ENCODE results near the gene SATB1. TPM values are rescaled to one million over a fixed set of nuclear protein-coding genes. Genes with fewer than 3 reads are reported as not detected.

SATB1 gene
- total RNA-seq, 4 donors from 2014 or later: 17.3 to 82.1 (median 51.9) TPM

DNA sequence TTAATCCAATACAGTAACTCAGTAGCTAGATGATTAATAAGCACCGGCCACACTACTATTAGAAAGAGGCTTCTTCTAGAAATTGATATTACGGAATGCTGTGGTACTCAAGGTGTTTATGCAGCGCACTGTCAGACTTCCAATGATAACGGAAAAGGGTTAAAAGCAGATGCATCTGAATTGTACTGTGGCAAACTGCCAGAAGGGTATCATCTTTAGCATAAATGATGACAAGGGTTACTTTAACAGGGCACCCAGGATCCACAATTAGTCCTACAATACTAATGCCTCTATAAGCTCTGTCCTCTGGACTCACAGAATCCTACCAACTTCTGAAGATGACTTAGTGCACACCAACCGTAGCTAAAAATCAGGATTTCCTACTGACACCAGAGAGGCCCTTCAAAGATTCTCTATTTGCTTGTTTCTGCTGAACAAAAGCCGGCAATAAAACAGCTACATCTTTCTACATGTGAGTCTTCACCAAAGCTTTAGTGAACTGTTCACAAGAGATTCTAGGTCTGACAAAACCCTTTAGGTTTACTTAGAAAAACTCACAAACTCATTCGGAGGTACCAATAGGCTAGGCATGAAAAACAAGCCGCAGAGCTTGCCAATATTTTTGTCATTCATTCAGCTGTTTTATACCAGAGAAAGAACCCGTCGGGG lies 7.1 kb downstream of the SATB1 start:
- Histone ChIP-seq H3K9me3 (no peaks in the 10 kb centered on the region), H3K36me3 (no peaks in the 10 kb centered on the region), H3K4me1 (no peaks in the 10 kb centered on the region), H3K4me3 (no peak overlapping the region), H3K27me3 (no peaks in the 10 kb centered on the region), H3K27ac (no peak overlapping the region)
- no peak for TF ChIP-seq POLR2A (IDR thresholded peaks at IDR 0.05)
- TF ChIP-seq, protein P1, sequence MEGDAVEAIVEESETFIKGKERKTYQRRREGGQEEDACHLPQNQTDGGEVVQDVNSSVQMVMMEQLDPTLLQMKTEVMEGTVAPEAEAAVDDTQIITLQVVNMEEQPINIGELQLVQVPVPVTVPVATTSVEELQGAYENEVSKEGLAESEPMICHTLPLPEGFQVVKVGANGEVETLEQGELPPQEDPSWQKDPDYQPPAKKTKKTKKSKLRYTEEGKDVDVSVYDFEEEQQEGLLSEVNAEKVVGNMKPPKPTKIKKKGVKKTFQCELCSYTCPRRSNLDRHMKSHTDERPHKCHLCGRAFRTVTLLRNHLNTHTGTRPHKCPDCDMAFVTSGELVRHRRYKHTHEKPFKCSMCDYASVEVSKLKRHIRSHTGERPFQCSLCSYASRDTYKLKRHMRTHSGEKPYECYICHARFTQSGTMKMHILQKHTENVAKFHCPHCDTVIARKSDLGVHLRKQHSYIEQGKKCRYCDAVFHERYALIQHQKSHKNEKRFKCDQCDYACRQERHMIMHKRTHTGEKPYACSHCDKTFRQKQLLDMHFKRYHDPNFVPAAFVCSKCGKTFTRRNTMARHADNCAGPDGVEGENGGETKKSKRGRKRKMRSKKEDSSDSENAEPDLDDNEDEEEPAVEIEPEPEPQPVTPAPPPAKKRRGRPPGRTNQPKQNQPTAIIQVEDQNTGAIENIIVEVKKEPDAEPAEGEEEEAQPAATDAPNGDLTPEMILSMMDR (IDR thresholded peaks at IDR 0.05): no peak
- intact Hi-C loops (cut with DNase I; ENCODE audit: low total_unique reads): no loop called here
- no peak for DNase-seq

DNA sequence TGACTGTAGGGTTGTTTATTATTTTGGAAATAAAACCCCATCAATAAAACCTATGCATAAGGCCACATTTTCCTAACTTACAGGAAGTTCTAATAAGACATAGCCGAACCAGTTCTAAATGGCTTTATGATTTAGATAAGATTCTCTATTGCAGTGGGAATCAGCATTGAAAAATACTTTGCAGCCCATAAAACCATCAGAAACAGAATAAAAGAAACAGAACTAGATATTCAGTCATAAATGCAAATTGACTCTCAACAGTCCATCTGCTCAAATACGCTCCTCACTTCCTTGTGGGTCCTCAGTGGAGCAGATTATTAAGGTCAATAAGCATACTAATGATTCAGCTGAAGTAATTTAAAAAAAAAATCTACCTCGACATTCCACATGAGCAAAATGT lies 8.8 kb downstream of the SATB1 start:
- H3K27me3 ChIP-seq: no peaks in the 10 kb centered on the region
- H3K4me1 ChIP-seq: no peaks in the 10 kb centered on the region
- no peak overlapping the region for H3K27ac ChIP-seq
- DNase-seq: no peak
- TF ChIP-seq, protein P1 (IDR thresholded peaks at IDR 0.05): no peak
- TF ChIP-seq POLR2A (IDR thresholded peaks at IDR 0.05): no peak
- intact Hi-C loops (cut with DNase I; ENCODE audit: low total_unique reads): no loop called here
- no peaks in the 10 kb centered on the region for H3K36me3 ChIP-seq
- H3K4me3 ChIP-seq: no peak overlapping the region
- H3K9me3 ChIP-seq: no peaks in the 10 kb centered on the region

DNA sequence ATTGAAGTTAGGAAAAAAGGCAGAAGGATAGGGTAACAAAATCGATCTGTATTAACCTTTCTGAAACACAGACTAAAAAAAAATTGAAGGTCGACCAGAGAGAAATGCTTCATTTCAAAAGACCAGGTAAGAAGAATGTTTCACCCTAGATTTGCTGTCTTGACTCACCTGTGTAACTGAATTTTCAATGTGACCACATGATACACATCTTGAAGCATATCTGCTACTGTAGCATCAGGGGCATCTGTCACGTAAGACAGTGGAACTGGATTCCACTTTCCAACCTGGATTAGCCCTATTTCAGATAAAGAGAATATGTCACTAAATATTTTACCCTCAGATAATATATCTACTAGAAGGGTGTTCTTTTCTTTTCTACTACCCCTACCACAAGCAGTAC lies 9.3 kb downstream of the SATB1 start:
- Histone ChIP-seq H3K36me3 (no peaks in the 10 kb centered on the region), H3K27ac (no peak overlapping the region), H3K4me3 (no peak overlapping the region), H3K27me3 (no peaks in the 10 kb centered on the region), H3K4me1 (no peaks in the 10 kb centered on the region), H3K9me3 (no peaks in the 10 kb centered on the region)
- no peak for DNase-seq
- intact Hi-C loops (cut with DNase I; ENCODE audit: low total_unique reads): no loop called here
- no peak for TF ChIP-seq POLR2A (IDR thresholded peaks at IDR 0.05)
- TF ChIP-seq, protein P1 (IDR thresholded peaks at IDR 0.05): no peak

DNA sequence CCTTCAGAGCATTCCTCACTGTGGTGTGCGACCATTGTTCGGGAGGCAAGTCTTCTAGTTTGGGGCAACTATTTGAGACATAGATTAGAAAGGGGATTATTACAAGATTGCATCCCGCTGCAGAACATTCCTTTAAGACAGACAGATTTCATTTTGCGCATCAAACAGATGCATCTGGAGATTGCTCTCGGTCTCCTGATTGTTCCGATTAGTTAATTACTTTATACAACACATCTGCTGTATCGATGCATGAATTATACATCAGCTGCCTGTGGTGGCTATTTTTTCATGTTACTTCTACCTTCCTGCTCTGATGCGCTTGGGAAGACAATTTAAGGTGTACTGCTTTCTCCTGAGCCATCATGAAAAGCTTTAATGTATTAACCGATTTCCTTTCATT lies 10.0 kb downstream of the SATB1 start:
- no peaks in the 10 kb centered on the region for H3K36me3 ChIP-seq
- intact Hi-C loops (cut with DNase I; ENCODE audit: low total_unique reads): no loop called here

DNA sequence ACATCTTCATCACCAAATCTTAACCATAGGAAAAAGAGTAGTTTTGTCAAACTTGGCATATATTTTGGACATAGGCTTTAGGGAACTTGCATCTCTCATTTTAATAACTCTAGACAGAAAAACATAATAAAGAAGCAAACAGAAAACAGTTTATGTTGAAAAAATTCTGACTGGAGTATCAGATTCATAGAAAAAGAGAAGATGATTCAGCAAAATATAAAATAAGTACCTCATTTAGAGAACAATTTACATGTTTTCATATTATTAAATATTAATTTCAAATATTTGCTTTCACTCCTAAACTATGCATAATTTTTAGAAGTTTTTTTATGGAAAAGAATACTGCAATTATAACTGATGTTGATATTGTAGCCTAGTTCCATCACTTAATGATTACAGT lies 12.5 kb downstream of the SATB1 start:
- intact Hi-C loops (cut with DNase I; ENCODE audit: low total_unique reads): no loop called here

More for the DNA sequence above, 10.0 kb downstream of the SATB1 start:
- Histone ChIP-seq H3K4me1 (no peaks in the 10 kb centered on the region), H3K27me3 (no peaks in the 10 kb centered on the region), H3K27ac (no peak overlapping the region), H3K4me3 (no peak overlapping the region), H3K9me3 (no peaks in the 10 kb centered on the region)
- DNase-seq: no peak
- TF ChIP-seq, protein P1 (IDR thresholded peaks at IDR 0.05): no peak
- TF ChIP-seq POLR2A (IDR thresholded peaks at IDR 0.05): no peak

More for the DNA sequence above, 12.5 kb downstream of the SATB1 start:
- Histone ChIP-seq H3K27ac (no peak overlapping the region), H3K9me3 (no peaks in the 10 kb centered on the region), H3K4me1 (no peaks in the 10 kb centered on the region), H3K4me3 (no peak overlapping the region), H3K36me3 (no peaks in the 10 kb centered on the region), H3K27me3 (no peaks in the 10 kb centered on the region)
- DNase-seq: no peak
- no peak for TF ChIP-seq POLR2A (IDR thresholded peaks at IDR 0.05)
- TF ChIP-seq, protein P1 (IDR thresholded peaks at IDR 0.05): no peak
